Mucosa of rectum (tissue), 2 donors: Measurements from ENCODE around the gene FOS.

Experiments used
- H3K27ac ChIP-seq, 2 donors: one replicate each; pipeline ENCODE4 v1.7.0; 2013; ENCODE audit warnings: inconsistent platforms in 2 of 2, low read depth in 2 of 2, low read length in 2 of 2
- H3K27me3 ChIP-seq, 2 donors: one replicate each; pipeline ENCODE4 v1.7.0; 2013; ENCODE audit warnings: low read length in 2 of 2; ENCODE audit not compliant: control insufficient read depth in 2 of 2, insufficient read depth in 2 of 2
- H3K36me3 ChIP-seq, 2 donors: one replicate each; pipeline ENCODE4 v1.7.0; 2013; ENCODE audit warnings: low read length in 2 of 2; ENCODE audit not compliant: control insufficient read depth in 2 of 2, insufficient read depth in 2 of 2
- H3K4me1 ChIP-seq, 2 donors: one replicate each; pipeline ENCODE4 v1.7.0; 2013; ENCODE audit warnings: low read length in 2 of 2, mild to moderate bottlenecking in 1 of 2; ENCODE audit not compliant: control insufficient read depth in 2 of 2, insufficient read depth in 2 of 2
- H3K4me3 ChIP-seq, 2 donors: one replicate each; pipeline ENCODE4 v1.7.0; 2013; ENCODE audit warnings: low read length in 2 of 2
- H3K9ac ChIP-seq, 2 donors: one replicate each; pipeline ENCODE4 v1.7.0; 2013; ENCODE audit warnings: low read length in 2 of 2, low read depth in 1 of 2, mild to moderate bottlenecking in 1 of 2
- H3K9me3 ChIP-seq, 2 donors: one replicate each; pipeline ENCODE4 v1.7.0; 2013; ENCODE audit warnings: low read length in 2 of 2; ENCODE audit not compliant: control insufficient read depth in 2 of 2
- donor health status: healthy.
- donor health status: Normal muscosa, but diverticular disease.

FOS gene

GRCh38 chr14:75236901-75237419, 41.7 kb upstream of the FOS start:
- Histone ChIP-seq H3K27me3 (no peaks in the 10 kb centered on the region), H3K27ac (peak overlapping the region; percentile 49 to 52), H3K36me3 (no peaks in the 10 kb centered on the region), H3K9ac (no peak overlapping the region), H3K4me1 (peaks cover 4% of the 10 kb centered on the region in 2 donors), H3K4me3 (no peak overlapping the region), H3K9me3 (no peaks in the 10 kb centered on the region)

- Histone ChIP-seq H3K36me3 (no peaks in the 10 kb centered on the region), H3K27ac (no peak overlapping the region), H3K27me3 (no peaks in the 10 kb centered on the region), H3K9me3 (no peaks in the 10 kb centered on the region), H3K4me1 (peaks cover 4% of the 10 kb centered on the region in 2 donors), H3K4me3 (no peak overlapping the region), H3K9ac (no peak overlapping the region)
Observed at GRCh38 chr14:75238756-75239455, 39.7 kb upstream of the FOS start.

- H3K36me3 ChIP-seq = no peaks in the 10 kb centered on the region
- H3K27ac ChIP-seq = no peak overlapping the region
- H3K9ac ChIP-seq = no peak overlapping the region
- no peaks in the 10 kb centered on the region for H3K9me3 ChIP-seq
- no peak overlapping the region for H3K4me3 ChIP-seq
- no peaks in the 10 kb centered on the region for H3K27me3 ChIP-seq
- peaks cover 4% of the 10 kb centered on the region in 2 donors for H3K4me1 ChIP-seq
Observed at GRCh38 chr14:75240781-75241180, 37.8 kb upstream of the FOS start.

GRCh38 chr14:75242546-75243273, 35.9 kb upstream of the FOS start:
- H3K4me3 ChIP-seq = no peak overlapping the region
- peaks cover 0 to 2% of the 10 kb centered on the region in 2 donors for H3K4me1 ChIP-seq
- H3K36me3 ChIP-seq = no peaks in the 10 kb centered on the region
- H3K27me3 ChIP-seq = no peaks in the 10 kb centered on the region
- peak overlapping the region in 1 of 2 donors; percentile 6 for H3K27ac ChIP-seq
- no peak overlapping the region for H3K9ac ChIP-seq
- no peaks in the 10 kb centered on the region for H3K9me3 ChIP-seq

GRCh38 chr14:75244121-75244520, 34.5 kb upstream of the FOS start:
- Histone ChIP-seq H3K9me3 (no peaks in the 10 kb centered on the region), H3K27ac (no peak overlapping the region), H3K4me1 (peaks cover 0 to 4% of the 10 kb centered on the region in 2 donors), H3K4me3 (no peak overlapping the region), H3K9ac (no peak overlapping the region), H3K27me3 (no peaks in the 10 kb centered on the region), H3K36me3 (no peaks in the 10 kb centered on the region)

- no peaks in the 10 kb centered on the region for H3K9me3 ChIP-seq
- no peak overlapping the region for H3K27ac ChIP-seq
- H3K4me3 ChIP-seq = no peak overlapping the region
- H3K9ac ChIP-seq = no peak overlapping the region
- no peaks in the 10 kb centered on the region for H3K27me3 ChIP-seq
- no peaks in the 10 kb centered on the region for H3K36me3 ChIP-seq
- peaks cover 0 to 6% of the 10 kb centered on the region in 2 donors for H3K4me1 ChIP-seq
Observed at GRCh38 chr14:75246546-75247285, 31.9 kb upstream of the FOS start.

- peak overlapping the region in 1 of 2 donors; percentile 6 for H3K27ac ChIP-seq
Observed at GRCh38 chr14:75247286-75247922, 31.2 kb upstream of the FOS start.

GRCh38 chr14:75247939-75248338, 30.7 kb upstream of the FOS start:
- Histone ChIP-seq H3K4me3 (peak overlapping the region in 1 of 2 donors; percentile 38), H3K9ac (no peak overlapping the region), H3K27ac (peak overlapping the region in 1 of 2 donors; percentile 6), H3K36me3 (no peaks in the 10 kb centered on the region), H3K27me3 (no peaks in the 10 kb centered on the region), H3K4me1 (peaks cover 10 to 14% of the 10 kb centered on the region in 2 donors), H3K9me3 (no peaks in the 10 kb centered on the region)

More at GRCh38 chr14:75247286-75247922, 31.2 kb upstream of the FOS start:
- H3K9ac ChIP-seq = no peak overlapping the region
- no peaks in the 10 kb centered on the region for H3K36me3 ChIP-seq
- no peaks in the 10 kb centered on the region for H3K27me3 ChIP-seq
- H3K9me3 ChIP-seq = no peaks in the 10 kb centered on the region
- peaks cover 5 to 9% of the 10 kb centered on the region in 2 donors for H3K4me1 ChIP-seq
- peak overlapping the region in 1 of 2 donors; percentile 38 for H3K4me3 ChIP-seq

- no peak overlapping the region for H3K9ac ChIP-seq
Observed at GRCh38 chr14:75249251-75249957, 29.2 kb upstream of the FOS start.

More at GRCh38 chr14:75249251-75249957, 29.2 kb upstream of the FOS start:
- Histone ChIP-seq H3K4me3 (peak overlapping the region in 1 of 2 donors; percentile 1), H3K27ac (peak overlapping the region; percentile 18 to 62), H3K36me3 (no peaks in the 10 kb centered on the region), H3K9me3 (no peaks in the 10 kb centered on the region), H3K4me1 (peaks cover 23 to 24% of the 10 kb centered on the region in 2 donors), H3K27me3 (no peaks in the 10 kb centered on the region)
